ENCODE data around the gene ARFGAP3.

ARFGAP3 gene

DNA sequence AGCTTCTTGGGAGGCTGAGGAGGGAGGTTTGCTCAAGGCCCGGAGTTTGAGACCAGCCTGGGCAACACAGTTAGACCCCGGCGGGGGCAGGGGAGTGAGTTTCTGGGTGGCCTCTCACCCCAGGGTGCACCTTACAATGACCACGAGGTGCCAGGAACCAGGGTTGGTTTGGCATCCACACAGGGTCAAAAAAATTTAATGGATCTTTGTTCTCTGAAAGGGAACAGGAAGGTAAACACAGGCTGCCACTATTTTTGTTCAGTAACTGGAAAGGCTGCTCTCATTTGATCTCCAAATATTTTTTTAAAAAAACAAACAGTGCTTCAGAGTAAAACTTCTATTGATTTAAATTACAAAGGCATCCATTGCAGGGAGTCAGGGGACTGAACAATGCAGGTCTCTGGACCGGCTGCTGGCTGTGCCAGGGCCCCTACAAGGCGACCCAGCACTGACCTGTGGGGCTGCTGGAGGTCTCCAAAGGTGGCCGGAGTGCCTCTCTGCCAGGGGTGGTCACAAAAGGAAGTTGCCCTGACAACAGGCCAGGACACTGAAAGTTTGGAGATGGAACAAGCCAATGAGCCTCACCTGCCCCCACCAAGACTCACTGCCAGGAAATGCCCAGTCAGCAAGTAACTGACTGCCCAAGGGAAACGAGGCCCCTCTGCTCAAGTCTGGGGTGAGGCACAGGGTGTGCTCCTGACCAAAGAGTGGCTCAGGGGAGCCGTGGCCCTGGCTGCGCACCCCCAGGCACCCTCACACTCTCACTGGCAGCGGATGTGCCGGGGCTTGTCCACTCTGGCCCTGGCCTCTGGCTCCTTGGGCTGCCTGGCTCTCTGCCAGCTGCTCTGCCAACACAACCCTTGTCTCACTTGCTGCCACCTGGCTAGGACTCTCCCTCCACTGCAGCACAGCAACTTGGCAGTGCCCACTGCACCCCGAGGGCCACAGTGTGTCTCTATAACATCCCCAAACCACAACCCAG lies 51.8 kb downstream of the ARFGAP3 start:
- DNase-seq (ENCODE audit: low read depth, low spot score) = no peak
- no peak overlapping the region for H3K4me3 ChIP-seq (ENCODE audit: low read length)

DNA sequence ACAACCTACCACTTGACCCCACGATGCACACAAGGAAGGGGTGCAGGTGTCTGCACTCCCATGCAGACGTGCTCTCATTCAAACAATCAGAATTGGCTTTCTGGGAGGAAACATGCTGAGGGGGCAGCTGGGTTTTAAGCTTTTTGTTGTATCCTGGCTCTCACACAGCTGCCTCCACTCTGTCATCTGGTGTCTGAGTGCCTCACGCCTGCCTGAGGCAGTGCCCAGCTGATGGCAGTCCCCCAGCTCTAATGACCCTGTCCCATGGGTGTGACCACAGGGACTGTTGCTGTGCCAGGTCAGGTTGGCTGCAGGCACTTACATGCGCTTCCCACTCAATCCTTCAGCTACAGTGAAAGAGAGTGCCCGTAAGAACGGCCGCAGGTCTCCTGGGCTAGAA lies 53.7 kb downstream of the ARFGAP3 start:
- no peak overlapping the region for H3K4me3 ChIP-seq (ENCODE audit: low read length)
- no peak for DNase-seq (ENCODE audit: low read depth, low spot score)

DNA sequence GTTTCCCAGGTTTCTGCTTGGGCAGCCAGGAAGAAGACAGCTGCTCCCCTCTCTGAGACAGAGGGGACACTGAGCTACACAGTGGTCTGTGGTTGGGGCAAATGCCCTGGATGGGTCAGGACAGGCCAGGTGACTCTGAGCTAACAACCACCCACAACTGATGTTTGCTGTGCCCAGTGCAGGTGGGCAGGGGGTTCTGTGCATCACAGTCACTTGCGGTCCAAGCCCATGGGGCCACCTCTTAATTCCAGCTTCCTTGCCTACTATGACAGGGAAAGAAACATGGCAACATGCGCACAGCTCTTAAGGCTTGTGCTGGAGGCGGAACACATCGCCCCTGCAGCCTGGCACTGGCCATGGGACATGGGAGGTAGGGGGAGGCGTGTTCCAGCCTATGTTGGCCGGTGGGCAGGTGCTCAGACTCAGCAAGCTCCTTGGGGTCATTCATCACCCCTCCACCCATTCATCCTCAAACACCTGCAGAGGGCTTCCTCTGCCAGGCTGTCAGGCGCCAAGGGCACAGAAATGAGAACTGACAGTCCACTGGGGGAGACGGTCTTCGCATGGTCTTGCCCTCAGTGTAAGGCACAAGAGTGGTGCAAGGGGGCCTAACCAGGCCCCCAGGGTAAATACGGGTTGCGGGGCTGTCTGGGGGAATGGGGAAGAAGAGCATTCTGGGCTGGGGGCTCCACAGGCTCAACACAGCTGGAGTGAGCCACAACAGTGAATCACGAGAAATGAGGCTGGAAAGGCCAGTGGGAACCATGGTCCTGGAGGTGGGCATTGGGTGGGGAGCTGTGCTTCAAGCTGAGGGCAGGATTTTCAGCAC lies 55.6 kb downstream of the ARFGAP3 start:
- H3K4me3 ChIP-seq (ENCODE audit: low read length) = no peak overlapping the region
- DNase-seq (ENCODE audit: low read depth, low spot score) = no peak

DNA sequence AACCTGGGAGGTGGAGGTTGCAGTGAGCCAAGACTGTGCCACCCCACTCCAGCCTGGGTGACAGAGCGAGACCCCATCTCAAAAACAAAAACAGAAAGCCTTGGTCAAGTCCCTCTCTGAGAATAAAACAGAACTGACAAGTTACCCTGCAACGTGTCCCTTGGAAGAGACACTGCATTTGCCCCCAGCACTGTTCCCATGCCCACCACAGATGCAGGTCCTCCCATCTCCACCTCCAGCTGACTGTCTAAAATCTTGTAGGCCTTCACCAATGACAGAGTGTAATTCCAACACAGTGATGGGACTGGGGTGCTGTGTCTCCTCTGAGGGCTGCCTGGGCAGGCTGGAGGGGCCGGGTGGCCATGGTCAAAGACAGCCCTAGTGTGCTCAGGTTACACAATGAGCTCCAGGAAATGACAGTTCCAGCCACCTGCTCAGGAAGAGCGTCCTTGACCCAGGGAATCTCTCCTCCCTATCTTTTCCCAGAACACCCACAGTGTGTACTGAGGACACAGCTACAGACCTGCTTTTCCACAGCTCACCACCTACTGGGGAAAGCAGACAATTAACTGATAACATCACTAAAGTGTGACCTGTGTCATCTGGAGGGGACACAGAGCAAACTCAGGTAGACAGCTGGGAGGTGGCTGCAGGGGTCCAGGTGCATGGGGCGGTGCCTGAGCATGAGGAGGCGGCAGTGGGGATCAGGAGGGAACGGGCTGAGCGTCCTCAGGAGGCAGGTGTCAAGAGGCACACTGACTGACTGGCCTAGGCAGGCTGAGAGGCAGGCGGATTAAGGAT lies 56.4 kb downstream of the ARFGAP3 start:
- no peak for DNase-seq (ENCODE audit: low read depth, low spot score)
- H3K4me3 ChIP-seq (ENCODE audit: low read length) = no peak overlapping the region

DNA sequence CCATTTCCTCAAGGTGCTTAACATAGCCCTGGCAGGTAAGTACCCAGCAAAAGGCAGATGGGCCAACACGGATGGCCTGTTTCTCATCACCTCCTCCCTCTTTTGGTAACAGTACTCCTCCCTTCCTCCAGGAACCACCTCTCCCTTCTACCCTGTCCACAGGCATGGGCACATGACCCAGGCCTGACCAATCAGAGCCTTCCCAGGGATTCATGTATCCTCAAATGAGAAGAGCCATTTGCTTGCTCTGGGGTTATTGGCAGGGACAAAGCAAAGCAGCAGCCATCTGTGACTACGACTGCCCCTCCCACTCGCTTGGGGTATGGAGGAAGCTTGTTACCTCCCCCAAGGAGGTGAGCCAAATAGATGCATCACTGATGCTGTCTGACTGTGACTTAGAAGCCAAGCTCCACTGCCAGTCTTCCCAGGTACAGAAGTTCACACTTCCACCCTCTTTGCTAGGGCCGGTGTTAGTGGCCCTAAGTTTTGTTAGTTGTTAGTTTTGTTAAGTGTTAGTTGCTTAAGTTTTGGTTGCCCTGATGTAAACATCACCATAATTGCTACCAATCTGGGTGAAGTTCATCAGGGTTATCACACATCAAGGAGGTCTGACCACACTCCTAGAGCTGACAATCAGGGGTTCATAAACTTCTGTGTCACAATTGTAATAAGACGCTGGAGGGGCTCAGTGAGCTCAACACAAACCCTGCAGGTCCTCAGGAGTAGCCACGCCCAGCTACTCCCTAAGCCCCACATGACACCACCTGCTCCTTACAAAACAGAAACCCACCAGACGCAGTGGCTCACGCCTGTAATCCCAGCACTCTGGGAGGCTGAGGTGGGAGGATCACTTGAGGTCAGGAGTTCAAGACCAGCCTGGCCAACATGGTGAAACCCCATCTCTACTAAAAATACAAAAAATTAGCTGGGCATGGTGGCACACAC lies 57.3 kb downstream of the ARFGAP3 start:
- no peak for DNase-seq (ENCODE audit: low read depth, low spot score)
- H3K4me3 ChIP-seq (ENCODE audit: low read length) = no peak overlapping the region

DNA sequence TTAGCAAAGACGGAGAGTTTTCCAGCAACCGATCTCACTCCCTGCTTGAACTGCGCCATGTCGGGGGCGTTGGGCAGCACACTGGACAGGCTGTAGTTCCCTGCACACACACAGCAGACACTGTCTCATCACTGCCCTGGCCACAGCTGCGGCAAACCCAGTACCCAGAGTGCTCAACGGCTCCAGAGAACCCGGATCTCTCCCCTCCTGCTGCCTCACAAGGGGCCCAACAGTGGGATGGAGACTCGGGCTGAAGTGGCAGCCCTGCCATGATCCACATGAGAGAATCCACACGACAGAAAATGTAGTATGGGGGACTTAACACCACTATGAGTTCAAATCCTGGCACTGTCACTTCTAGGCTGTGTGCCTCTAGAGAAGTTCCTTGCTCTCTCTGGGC lies 58.0 kb downstream of the ARFGAP3 start:
- no peak for DNase-seq (ENCODE audit: low read depth, low spot score)
- H3K4me3 ChIP-seq (ENCODE audit: low read length) = no peak overlapping the region

DNA sequence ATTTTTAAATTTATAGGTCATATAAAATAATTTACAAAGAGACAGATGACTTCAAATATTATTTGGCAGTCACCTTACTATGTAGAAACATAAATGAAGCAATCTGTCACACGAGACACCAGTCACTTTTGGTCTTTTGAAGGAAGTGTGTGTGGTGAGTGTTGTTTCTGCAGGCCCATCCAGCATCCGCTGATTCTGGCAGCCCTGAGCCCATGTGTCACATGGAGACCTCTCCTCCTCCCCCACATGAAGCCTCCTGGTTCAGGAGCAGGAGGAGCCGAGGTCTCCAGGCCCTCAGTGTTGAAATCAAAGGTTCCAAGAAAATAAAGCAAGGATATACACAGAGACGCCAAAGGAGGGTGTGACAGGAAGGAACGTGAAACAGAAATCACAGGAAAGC lies 60.1 kb downstream of the ARFGAP3 start:
- no peak for DNase-seq (ENCODE audit: low read depth, low spot score)
- no peak overlapping the region for H3K4me3 ChIP-seq (ENCODE audit: low read length)

DNA sequence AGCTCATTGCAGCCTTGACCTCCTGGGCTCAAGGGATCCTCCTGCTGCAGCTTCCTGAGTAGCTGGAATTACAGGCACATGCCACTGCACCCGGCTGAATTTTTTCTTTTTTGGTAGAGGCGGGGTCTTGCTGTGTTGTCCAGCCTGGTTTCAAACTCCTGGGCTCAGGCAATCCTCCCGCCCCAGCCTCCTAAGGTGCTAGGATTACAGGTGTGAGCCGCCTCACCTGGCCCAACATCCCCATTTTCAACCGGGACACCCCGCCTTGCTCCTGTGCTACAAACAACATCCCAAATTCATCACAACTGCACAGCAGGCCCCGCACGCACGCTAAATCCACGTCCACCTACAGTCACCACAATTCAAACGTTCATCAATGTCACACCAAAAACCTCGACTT lies 61.0 kb downstream of the ARFGAP3 start:
- DNase-seq (ENCODE audit: low read depth, low spot score) = no peak
- H3K4me3 ChIP-seq (ENCODE audit: low read length) = no peak overlapping the region

DNA sequence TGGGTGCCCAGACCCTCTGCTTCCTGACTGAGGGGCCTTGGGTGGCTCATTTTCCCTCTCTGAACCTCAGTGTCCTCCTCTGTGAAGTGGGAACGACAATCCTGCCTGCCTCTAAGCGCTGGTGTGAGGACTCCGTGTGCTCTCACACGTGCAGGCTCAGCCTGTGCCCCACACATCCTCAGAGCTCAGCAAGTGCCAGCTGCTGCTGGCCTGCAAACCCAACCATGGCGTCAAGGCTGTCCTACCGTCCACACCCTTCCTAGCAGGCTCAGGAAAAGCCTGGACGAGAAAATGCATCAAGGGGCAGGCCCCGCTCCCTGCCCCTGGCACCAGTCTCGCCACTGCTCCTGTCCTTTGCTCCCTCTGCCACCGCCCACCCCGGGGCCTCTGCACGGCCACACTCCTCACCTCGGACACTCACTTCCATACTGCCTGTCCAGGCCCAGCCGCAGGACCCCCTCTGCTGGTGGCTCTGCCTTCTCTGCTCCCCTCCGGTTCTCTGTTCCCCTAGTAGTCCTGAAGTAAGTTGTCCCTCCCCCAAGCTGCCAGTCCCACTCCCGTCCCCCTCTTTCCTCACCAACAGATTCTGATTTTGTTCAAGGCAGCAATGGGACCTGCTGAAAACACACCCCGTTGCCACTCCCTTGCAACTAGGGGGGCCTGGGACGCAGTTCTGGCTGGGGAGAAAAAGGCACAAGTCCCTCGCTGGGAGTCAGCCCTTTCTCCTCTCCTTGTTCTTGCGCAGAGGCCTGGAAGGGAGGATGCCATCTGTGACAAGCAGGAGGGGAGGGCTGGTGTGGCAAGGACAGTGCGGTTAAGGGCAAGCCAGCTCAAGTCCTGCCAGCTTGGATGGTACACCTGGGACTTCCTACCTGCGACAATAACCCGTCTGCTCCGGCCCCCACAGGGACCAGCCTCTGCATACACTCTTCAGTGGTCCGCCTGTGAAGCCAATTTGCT lies 62.2 kb downstream of the ARFGAP3 start:
- DNase-seq (ENCODE audit: low read depth, low spot score) = no peak
- no peak overlapping the region for H3K4me3 ChIP-seq (ENCODE audit: low read length)

DNA sequence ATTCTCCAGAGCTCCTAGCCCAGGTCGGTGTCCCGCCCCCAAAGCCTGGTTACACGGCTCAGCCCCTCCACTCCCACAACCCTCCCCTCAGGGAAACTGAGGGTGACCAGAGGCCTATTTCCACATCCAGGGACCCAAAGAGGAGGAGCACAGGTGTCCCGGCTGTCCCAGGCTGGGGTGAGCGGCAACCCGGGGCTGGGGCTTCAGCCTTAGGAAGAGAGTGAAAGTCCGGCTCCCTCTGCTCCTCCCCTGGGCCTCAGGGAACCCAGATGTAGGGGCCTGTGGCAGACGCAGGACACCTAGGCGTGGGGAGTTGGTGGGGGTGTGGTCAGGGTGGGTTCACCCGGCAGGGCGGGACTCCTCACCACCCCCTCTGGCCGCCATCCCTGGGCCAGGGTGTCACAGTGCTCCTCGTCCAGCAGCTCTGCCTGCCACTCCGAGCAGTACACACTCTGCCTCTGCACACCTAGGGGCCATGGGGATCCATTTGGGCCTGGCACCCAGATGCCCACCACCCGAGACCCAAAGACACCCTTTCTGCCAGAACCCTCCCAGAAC lies 63.1 kb downstream of the ARFGAP3 start:
- H3K4me3 ChIP-seq (ENCODE audit: low read length) = no peak overlapping the region
- DNase-seq (ENCODE audit: low read depth, low spot score) = no peak

DNA sequence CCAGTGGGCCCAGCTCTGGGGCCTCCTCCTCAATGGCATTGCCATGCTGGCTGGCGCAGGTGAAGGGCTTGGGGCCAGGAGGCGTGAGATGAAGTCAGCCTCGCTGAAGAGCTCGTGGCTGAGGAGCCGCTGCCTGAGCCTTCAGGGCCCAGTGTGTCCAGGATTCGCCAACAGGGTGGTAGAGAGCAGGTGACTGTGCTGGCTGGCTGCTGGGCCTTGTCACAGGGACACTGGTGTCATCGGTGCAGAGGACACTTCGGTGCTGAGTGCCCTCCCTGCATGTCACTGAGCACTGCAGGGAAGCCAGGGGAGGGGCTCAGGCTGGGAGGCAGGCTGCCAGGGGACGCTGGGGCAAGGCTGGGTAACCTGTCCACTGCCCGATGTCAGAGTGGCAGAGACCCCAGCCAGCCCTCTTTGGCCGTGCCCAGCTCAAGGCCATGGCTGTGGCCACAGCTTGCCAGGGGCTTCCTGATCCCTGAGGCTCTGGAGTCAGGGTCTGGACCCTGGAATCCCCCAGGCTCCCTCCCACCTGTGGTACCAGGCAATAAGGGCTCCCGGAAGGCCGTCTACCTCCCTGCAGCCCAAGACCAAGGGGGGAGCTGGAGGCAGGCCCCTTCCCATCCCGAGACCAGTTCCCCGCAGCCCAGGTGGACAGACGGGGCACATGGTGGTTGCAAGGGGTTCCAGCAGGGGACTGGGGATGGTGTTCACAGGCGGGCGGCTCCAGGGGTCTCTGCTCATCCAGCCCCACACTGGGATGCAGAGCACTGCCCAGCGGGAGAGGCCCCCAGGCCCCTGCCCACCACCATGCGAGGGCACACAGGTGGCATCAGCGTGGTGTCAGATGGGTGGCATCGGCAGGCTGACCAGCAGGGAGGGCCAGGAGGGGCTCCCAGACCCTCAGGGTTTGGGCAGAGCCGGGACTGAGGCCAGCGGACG lies 63.9 kb downstream of the ARFGAP3 start:
- no peak for DNase-seq (ENCODE audit: low read depth, low spot score)
- H3K4me3 ChIP-seq (ENCODE audit: low read length) = no peak overlapping the region

DNA sequence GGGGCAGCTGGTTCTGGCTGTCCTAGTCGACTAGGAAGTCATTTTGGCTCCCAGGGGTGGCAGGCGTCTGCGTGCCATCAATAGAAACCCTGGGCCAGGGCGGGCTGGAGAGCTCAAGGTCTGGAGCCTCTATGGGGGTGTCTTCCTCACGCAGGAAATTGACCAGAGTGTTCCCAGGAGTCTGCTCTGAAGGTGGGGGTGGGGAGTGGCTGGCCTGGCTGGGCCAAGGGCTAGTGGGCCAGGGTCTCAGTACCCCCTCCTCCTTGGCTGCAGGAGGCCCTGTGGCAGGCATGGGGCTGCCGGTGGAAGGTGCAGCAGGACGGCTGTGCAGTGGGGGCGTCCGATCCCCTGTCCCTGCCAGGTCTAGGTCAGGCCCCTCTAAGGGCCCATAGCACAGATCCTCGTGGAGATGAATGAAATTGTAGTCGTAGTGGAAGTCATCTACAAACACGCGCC lies 64.6 kb downstream of the ARFGAP3 start:
- DNase-seq (ENCODE audit: low read depth, low spot score) = no peak
- H3K4me3 ChIP-seq (ENCODE audit: low read length) = no peak overlapping the region

DNA sequence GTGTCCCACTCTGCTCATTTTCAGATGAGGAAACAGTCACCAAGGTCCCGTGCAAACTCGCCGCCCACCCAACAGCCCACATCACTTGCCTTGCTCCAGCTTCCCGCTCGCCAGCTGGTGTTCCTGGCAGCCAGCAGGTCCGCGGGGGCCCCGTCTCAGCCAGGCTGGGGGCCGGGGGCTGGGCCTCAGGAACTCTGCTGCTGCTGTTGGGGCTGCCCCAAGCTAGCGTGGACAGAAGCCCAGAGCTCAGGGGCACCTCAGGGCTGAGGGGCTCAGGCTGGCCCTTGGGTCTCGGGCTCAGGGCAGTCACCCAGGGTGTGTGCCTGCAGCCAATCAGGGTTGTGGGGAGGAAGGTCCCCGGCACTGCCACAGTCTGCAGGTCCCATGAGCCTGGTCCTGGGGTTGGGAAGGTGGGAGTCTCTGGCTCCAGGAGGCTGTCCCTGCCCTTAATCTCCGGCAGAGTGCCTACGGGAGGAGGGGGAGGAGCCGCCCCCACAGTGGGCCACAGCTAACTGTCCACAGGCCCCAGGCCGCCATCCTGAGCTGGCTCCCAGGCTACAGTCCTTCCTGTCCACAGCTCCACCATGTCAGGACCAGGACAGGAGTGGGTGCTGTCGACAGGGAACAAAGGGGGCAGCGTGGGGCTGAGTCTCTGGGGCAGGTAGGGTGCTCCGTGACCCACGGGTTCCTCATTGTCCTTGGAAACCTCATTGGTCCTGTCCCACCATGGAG lies 65.2 kb downstream of the ARFGAP3 start:
- no peak overlapping the region for H3K4me3 ChIP-seq (ENCODE audit: low read length)
- no peak for DNase-seq (ENCODE audit: low read depth, low spot score)

DNA sequence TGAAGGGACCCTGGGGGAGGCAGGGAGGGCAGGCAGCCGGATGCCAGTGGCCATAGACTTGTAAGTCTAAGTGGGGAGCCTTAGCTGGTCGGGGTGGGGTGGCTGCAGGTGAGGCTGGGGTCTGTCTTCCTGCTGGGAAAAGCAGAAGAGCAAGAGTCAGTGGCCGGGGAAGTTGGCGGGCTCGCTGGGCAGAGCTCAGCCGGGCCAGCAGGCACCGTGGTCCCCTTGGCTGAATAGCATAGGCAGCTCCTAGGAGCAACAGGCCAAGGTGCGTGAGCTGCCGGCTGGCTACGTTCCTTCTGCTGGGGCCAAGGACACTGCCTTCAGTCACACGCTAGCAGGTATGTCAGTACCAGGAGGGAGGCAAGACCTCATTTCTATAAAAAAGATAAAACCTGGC lies 68.6 kb downstream of the ARFGAP3 start:
- H3K4me3 ChIP-seq (ENCODE audit: low read length) = no peak overlapping the region
- DNase-seq (ENCODE audit: low read depth, low spot score) = no peak

DNA sequence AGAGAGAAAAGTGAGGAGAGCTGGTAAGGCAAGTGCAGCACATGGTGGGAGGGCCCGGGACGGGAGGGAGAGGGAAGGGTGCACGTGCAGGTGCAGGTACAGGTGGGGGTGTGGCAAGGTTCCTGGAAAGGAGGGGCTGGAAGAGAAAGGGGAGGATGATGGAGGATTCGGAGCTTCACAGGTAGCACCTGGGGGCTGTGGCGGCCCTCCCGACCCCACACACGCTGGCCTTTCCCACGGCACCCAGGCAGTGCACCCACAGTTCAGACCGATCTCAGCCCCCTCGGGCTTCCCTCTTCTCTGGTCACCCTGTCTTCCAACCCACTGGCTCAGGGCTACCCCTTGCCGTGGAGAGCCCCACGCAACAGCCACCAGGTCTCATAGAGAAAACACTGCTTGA lies 69.1 kb downstream of the ARFGAP3 start:
- DNase-seq (ENCODE audit: low read depth, low spot score) = no peak
- no peak overlapping the region for H3K4me3 ChIP-seq (ENCODE audit: low read length)
